ENCODE results near the gene GAD1. TPM values are rescaled to one million over a fixed set of nuclear protein-coding genes. Genes with fewer than 3 reads are reported as not detected.

The GAD1 gene
- polyA plus RNA-seq, 1 of the 3 experiments (the other 2 are of a cell fraction) = 0.20 TPM

DNA sequence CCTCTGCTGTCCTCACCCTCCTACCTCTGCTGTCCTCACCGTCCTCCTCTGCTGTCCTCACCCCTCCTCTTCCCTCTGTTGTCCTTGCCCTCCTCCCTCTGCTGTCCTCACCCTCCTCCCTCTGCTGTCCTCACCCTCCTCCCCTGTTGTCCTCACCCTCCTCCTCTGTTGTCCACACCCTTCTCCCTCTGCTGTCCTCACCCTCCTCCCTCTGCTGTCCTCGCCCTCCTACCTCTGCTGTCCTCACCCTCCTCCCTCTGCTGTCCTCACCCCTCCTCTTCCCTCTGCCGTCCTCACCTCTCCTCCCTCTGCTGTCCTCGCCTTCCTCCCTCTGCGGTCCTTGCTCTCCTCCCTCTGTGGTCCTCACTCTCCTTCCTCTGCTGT lies 11.8 kb downstream of the GAD1 start (continued):
- TF ChIP-seq, protein P1, sequence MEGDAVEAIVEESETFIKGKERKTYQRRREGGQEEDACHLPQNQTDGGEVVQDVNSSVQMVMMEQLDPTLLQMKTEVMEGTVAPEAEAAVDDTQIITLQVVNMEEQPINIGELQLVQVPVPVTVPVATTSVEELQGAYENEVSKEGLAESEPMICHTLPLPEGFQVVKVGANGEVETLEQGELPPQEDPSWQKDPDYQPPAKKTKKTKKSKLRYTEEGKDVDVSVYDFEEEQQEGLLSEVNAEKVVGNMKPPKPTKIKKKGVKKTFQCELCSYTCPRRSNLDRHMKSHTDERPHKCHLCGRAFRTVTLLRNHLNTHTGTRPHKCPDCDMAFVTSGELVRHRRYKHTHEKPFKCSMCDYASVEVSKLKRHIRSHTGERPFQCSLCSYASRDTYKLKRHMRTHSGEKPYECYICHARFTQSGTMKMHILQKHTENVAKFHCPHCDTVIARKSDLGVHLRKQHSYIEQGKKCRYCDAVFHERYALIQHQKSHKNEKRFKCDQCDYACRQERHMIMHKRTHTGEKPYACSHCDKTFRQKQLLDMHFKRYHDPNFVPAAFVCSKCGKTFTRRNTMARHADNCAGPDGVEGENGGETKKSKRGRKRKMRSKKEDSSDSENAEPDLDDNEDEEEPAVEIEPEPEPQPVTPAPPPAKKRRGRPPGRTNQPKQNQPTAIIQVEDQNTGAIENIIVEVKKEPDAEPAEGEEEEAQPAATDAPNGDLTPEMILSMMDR (IDR thresholded peaks at IDR 0.05) = no peak

DNA sequence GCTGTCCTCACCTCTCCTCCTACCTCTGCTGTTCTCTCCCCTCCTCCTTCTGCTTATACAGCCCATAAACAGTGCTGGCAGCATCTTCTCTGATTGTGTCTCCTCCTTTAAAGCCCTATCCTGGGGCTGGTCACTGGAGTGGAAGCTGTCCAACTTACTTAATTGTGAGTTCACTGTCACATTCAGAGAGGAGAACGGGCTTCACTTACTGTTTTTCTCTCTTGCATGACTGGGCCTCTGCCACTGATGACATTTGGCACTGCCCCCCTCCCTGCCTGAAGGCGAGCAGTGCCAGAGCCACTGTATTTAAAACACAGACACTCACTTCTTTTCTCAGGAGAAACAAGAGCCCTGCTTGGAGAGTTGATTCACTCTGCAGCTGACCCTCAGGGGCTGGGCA lies 12.3 kb downstream of the GAD1 start:
- no peak for DNase-seq
- POLR2A ChIA-PET = no interaction called here
- Histone ChIP-seq H2AFZ (ENCODE audit: low read depth) (no peak overlapping the region), H3F3A (replicated peaks; ENCODE audit: insufficient read depth) (no peaks in the 10 kb centered on the region), H3K27ac (ENCODE audit: low read depth in 2 of 2, low read length in 1 of 2) (no peak overlapping the region), H3K36me3 (replicated peaks in 1 of 2; ENCODE audit: control insufficient read depth in 1 of 2, insufficient read depth in 2 of 2, low read length in 1 of 2) (no peaks in the 10 kb centered on the region), H3K9ac (no peak overlapping the region), H3K9me2 (no peaks in the 10 kb centered on the region), H4K20me1 (ENCODE audit: insufficient read depth) (no peaks in the 10 kb centered on the region), H3K4me3 (ENCODE audit: low read depth in 2 of 2, low read length in 1 of 2) (no peak overlapping the region), H3K79me2 (ENCODE audit: insufficient read depth) (no peaks in the 10 kb centered on the region), H3K27me3 (ENCODE audit: insufficient read depth) (peaks cover 28% of the 10 kb centered on the region; the same call in 1 of the 2 replicates), H3K4me2 (no peak overlapping the region), H3K9me3 (no peaks in the 10 kb centered on the region), H3K4me1 (ENCODE audit: control insufficient read depth in 1 of 2, insufficient read depth in 2 of 2, low read depth in 1 of 2, low read length in 1 of 2) (no peaks in the 10 kb centered on the region)
- 27% methylated on average over 2 of the region's 2 CpGs for WGBS (ENCODE audit: low lambda C conversion rate)
- TF ChIP-seq RFX5 (IDR thresholded peaks at IDR 0.05; ENCODE audit: low read length) = no peak
- TF ChIP-seq CHD2 (IDR thresholded peaks at IDR 0.05; ENCODE audit: low read length, partially characterized antibody) = no peak
- TF ChIP-seq RCOR1 (IDR thresholded peaks at IDR 0.05; ENCODE audit: low read length) = no peak
- TF ChIP-seq MEF2A (IDR thresholded peaks at IDR 0.05; ENCODE audit: borderline replicate concordance, low read depth) = no peak
- TF ChIP-seq TCF12 (IDR thresholded peaks at IDR 0.05) = no peak
- no peak for TF ChIP-seq YY1 (IDR thresholded peaks at IDR 0.05; ENCODE audit: low read depth)
- TF ChIP-seq EZH2phosphoT487 (IDR thresholded peaks at IDR 0.05; ENCODE audit: borderline replicate concordance, low read depth) = no peak
- TF ChIP-seq JUND (IDR thresholded peaks at IDR 0.05) = no peak
- no peak for TF ChIP-seq RAD21 (IDR thresholded peaks at IDR 0.05; ENCODE audit: low read length)
- TF ChIP-seq POLR2AphosphoS5 (IDR thresholded peaks at IDR 0.05; ENCODE audit: low read depth, low read length) = no peak
- TF ChIP-seq NFIC (IDR thresholded peaks at IDR 0.05; ENCODE audit: borderline replicate concordance) = no peak
- CTCF ChIA-PET = interaction anchor here (0.6 to 1.4 kb wide), 2 partner anchors 14 to 467 kb away, joined by 3 read pairs; no protein-coding TSS in a partner anchor

DNA sequence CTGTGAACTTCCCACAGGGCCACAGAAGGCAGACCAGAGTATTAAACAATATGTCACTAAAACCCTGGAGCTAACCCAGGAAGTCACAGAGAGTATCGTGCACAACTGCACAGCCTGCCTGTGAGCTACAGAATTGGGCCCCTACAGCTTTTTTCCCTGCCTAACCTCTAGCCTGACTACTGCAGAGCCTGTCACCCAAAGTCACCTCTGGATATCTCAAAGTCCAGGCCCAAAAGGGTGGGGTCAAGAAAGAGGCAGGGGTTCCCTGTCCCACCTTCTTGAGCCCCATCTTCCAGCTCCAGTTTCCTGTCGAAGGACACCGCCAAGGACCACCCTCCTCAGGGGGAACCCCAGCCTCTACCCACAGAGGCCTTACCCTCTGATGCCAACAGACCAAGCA lies 13.5 kb downstream of the GAD1 start:
- no peak for TF ChIP-seq GATA2 (CRISPR knock-in tag; IDR thresholded peaks at IDR 0.05)
- TF ChIP-seq TEAD4 (IDR thresholded peaks at IDR 0.05; ENCODE audit: borderline replicate concordance, insufficient read depth) = no peak
- no peak for TF ChIP-seq POLR2AphosphoS5 (IDR thresholded peaks at IDR 0.05; ENCODE audit: low read depth, low read length)
- TF ChIP-seq NFIC (IDR thresholded peaks at IDR 0.05; ENCODE audit: borderline replicate concordance) = no peak
- no peak for TF ChIP-seq YY1 (IDR thresholded peaks at IDR 0.05; ENCODE audit: low read depth)
- no peak for TF ChIP-seq FOSL2 (IDR thresholded peaks at IDR 0.05; ENCODE audit: borderline replicate concordance, low read depth)
- TF ChIP-seq, protein P2, sequence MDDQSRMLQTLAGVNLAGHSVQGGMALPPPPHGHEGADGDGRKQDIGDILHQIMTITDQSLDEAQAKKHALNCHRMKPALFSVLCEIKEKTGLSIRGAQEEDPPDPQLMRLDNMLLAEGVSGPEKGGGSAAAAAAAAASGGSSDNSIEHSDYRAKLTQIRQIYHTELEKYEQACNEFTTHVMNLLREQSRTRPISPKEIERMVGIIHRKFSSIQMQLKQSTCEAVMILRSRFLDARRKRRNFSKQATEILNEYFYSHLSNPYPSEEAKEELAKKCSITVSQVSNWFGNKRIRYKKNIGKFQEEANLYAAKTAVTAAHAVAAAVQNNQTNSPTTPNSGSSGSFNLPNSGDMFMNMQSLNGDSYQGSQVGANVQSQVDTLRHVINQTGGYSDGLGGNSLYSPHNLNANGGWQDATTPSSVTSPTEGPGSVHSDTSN (IDR thresholded peaks at IDR 0.05) = no peak
- TF ChIP-seq, protein P3, sequence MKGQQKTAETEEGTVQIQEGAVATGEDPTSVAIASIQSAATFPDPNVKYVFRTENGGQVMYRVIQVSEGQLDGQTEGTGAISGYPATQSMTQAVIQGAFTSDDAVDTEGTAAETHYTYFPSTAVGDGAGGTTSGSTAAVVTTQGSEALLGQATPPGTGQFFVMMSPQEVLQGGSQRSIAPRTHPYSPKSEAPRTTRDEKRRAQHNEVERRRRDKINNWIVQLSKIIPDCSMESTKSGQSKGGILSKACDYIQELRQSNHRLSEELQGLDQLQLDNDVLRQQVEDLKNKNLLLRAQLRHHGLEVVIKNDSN (IDR thresholded peaks at IDR 0.05; ENCODE audit: borderline replicate concordance, low read depth) = no peak
- no peak for TF ChIP-seq NRF1 (IDR thresholded peaks at IDR 0.05; ENCODE audit: low read depth, low read length)
- no peak for TF ChIP-seq MEF2A (IDR thresholded peaks at IDR 0.05; ENCODE audit: borderline replicate concordance, low read depth)
- no peak for TF ChIP-seq TCF12 (IDR thresholded peaks at IDR 0.05)
- CTCF ChIA-PET = interaction anchor here (0.7 to 2.5 kb wide), 4 partner anchors 14 to 43 kb away, joined by 3 to 7 read pairs (median 3); partner anchors contain the start of gene GAD1
- 57% methylated on average over 2 of the region's 3 CpGs for WGBS (ENCODE audit: low lambda C conversion rate)

More for the DNA sequence above, 13.5 kb downstream of the GAD1 start:
- no peak for DNase-seq
- Histone ChIP-seq H3K9me3 (no peaks in the 10 kb centered on the region), H3K4me3 (ENCODE audit: low read depth in 2 of 2, low read length in 1 of 2) (no peak overlapping the region), H3K79me2 (ENCODE audit: insufficient read depth) (no peaks in the 10 kb centered on the region), H3K9me2 (no peaks in the 10 kb centered on the region), H3K27ac (ENCODE audit: low read depth in 2 of 2, low read length in 1 of 2) (no peak overlapping the region), H3K4me1 (ENCODE audit: control insufficient read depth in 1 of 2, insufficient read depth in 2 of 2, low read depth in 1 of 2, low read length in 1 of 2) (no peaks in the 10 kb centered on the region), H3K36me3 (replicated peaks in 1 of 2; ENCODE audit: control insufficient read depth in 1 of 2, insufficient read depth in 2 of 2, low read length in 1 of 2) (no peaks in the 10 kb centered on the region), H4K20me1 (ENCODE audit: insufficient read depth) (no peaks in the 10 kb centered on the region), H3K9ac (no peak overlapping the region), H3K4me2 (no peak overlapping the region), H2AFZ (ENCODE audit: low read depth) (no peak overlapping the region), H3F3A (replicated peaks; ENCODE audit: insufficient read depth) (no peaks in the 10 kb centered on the region), H3K27me3 (ENCODE audit: insufficient read depth) (peaks cover 18% of the 10 kb centered on the region; the same call in 1 of the 2 replicates)
- POLR2A ChIA-PET = no interaction called here

All from SK-N-SH (cell line).